Activated CD4-positive, alpha-beta T cell treated with anti-CD3 and anti-CD28 coated beads for 24 hours (primary cell): ENCODE measurements around the gene B4GALT5.
"Not testable (repeated sequence)": the region's sequence is repeated elsewhere in the genome, so short reads cannot be mapped to it uniquely, and the experiment has no call there.

Experiments used
- DNase-seq, 2 donors: peaks; one replicate each; pipeline ENCODE4 v3.0.0-alpha.2; 2020; ENCODE audit warnings: low read depth in 2 of 2

The B4GALT5 gene

GRCh38 chr20:49737260-49737659 is 23.6 kb upstream of the B4GALT5 start:
- no peak for DNase-seq

DNA sequence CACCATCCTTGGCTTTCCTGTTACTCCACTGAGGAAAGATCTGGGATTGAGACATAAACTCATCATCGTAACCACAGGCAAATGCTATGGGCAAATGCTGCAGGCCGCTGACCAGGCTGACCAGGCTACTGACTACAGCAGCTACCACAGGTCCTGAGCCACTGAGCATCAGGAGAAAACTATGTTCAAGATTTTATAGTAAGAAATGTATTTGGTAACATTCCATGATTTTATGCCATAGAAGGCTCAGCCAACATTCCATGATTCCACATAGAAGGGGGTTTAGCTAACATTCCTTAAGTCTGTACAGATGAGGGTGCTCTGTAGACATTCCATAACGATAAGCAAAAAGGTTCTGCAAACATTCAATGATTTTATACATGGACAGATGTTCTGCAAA is 16.1 kb upstream of the B4GALT5 start:
- no peak for DNase-seq

DNA sequence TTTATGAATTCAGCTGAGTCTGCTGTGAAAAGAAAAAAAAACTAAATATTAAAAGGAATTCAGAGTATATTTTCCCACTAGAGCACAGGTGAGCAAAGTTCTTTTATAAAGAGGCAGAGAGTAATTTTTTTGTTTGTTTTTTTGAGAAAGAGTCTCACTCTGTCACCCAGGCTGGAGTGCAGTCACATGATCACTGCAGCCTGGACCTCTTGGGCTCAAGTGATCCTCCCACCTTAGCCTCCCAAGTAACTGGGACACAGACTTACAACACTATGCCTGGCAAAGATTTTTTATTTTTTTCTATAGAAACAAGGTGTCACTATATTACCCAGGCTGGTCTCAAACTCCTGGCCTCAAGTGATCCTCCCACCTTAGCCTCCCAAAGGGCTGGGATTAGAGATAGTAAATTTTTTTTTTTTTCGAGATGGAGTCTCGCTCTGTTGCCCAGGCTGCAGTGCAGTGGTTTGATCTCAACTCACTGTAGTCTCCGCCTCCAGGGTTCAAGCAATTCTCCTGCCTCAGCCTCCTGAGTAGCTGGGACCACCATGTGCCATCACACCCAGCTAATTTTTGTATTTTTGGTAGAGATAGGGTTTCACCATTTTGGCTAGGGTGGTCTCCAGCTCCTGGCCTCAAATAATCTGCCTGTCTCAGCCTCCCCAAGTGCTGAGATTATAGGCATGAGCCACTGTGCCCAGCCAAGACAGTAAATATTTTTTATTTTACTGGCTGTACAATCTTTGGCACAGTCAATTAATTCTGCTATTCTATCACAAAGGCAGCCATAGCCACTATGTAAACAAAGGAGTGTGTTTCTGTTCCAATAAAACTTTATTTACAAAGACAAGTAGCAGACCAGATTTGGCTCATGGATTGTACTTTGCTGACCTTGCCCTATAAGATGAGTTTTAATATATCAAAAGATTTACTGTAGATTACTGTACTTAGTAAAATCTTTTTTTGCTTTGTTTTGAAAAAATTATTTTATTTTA is 14.5 kb upstream of the B4GALT5 start:
- DNase-seq: no peak

- DNase-seq: no peak
Measured at GRCh38 chr20:49727478-49727877, 13.8 kb upstream of the B4GALT5 start.

DNA sequence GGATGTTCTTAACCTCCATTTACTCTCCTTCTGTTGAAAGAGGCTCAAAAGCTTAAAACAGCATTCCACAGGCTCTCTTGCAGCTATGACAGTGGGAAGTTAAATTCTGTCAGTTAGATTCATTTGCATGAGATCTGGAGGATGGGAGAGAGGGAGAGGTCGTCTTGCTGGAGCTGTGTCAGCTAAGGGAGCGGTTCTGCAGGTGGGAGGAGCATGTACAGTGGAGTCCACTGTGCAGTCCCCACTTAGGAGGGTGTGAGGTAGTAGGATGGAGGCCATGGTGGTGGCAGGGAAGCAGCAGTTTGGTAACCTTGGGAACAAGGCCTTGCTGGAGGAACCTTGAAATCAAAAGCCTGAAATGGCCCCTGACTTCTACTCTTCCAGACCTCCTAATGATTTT is 12.0 kb upstream of the B4GALT5 start:
- no peak for DNase-seq

- DNase-seq: not testable (repeated sequence)
Measured at GRCh38 chr20:49725224-49725606, 11.5 kb upstream of the B4GALT5 start.

GRCh38 chr20:49724408-49725223 is 10.9 kb upstream of the B4GALT5 start:
- no peak for DNase-seq

DNA sequence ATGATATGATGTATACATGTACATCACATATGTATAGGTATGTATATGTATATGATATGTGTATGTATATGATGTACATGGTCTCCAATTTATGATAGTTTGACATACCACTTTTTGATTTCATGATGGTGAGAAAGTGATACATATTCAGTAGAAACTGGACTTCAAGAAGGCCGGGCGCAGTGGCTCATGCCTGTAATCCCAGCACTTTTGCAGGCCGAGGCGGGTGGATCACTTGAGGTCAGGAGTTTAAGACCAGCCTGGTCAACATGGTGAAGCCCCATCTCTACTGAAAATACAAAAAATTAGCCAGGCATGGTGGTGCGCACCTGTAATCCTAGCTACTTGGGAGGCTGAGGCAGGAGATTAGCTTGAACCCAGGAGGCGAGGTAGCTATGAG is 10.1 kb upstream of the B4GALT5 start:
- DNase-seq: not testable (repeated sequence)

DNA sequence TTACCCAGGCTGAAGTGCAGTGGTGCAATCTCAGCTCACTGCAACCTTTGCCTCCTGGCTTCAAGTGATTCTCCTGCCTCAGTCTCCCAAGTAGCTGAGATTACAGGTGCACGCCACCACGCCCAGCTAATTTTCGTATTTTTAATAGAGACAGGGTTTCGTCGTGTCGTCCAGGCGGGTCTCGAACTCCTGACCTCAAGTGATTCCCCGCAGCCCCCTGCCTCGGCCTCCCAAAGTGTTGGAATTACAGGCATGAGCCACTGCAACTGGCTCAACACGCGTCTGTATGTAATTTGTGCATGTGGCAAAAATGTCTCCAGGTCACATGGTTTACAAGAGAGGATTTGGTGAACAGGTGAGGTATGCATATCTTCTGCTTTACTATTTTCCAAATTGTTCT is 7.6 kb upstream of the B4GALT5 start:
- not testable (repeated sequence) for DNase-seq

DNA sequence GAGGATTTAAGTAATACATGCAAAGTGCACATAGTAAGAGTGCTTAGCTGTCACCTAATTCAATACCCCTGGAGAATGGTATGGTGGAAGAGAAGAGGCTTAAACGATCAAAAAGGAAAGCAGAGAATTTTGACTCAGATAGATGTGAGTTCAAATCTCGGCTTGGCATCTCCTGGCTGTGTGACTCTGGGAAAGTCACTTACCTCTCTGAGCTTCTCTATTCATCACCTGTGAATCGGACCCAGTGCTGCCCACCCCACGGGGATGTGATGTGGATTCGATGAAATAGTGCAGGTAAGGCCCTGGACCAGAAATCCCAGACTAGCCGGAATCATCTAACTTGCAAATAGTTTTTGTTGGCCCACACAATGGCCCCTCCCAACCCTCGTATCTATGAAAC is 1.8 kb upstream of the B4GALT5 start:
- DNase-seq: no peak

DNA sequence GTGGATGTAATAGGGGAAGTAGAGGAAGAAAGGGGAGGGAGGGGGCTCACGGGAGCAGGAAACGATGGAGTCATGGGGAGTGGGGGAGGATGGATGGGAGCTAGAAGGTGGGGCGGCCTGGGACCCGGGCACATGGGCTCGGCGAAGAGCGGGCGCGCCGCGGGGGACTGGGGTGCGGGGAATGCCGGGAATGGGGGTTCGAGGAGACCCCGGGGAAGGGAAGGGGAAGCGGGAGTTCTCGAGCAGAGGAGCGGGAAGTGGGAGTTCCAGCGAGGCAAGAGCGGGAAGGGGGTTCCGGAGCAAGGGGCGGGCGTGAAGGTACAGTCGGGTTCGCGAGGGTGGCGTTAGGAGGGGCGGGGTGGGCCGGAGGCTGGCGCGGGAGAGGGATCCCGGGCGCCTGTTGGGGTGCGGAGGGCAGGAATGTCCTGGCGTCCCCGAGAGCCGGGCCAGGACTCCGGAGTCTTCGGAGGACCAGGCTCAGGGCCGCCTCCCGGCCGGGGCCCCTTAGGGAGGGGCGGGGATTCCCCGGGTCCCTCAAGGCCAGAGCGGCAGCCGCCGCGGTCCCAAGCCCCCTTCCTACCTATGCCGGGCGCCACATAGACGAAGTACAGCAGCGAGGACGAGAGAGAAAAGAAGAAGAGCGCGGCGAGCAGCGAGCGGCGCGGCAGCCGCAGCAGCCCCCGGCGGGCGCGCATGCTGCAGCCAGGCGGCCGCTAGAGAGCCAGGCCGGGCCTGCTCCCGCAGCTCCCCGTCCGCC is 504 bp downstream of the B4GALT5 start:
- no peak for DNase-seq

DNA sequence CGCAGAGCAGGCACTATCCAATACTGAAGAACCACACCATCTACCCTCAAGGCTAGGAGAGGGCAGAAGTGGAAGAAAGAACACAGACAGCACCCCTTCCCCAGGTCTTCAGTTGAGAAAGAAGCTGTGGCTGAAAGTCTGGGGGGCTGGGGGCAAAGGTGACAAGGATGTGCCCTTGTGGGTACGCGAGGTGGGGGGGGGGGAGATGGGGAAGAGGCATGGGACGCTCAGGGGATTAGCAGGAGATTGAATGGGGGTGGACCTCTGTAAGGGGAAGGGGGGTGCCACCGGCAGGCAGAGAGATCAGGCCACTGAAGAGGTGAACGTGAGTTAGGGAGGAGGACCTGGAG is 1.1 kb downstream of the B4GALT5 start:
- DNase-seq: no peak

DNA sequence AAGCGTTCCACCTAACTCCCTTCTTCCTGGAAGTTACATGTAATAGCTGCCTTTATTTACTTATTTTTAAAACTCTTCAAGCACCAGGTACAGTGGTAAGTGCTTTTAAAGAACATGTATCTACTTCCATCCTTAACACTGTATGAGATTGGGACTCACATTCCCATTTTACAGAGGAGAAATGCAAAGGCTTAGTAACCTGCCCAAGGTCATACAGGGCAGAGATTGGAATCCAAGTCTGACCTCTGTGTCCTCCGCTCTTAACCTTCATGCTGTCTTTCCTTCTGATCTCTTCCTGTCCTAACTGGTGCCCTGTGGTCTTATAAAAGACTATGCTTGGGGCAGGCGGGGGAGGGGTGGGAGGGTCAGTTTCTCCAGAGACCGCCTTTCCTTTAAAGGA is 1.6 kb downstream of the B4GALT5 start:
- no peak for DNase-seq

GRCh38 chr20:49711667-49711987 is 2.1 kb downstream of the B4GALT5 start:
- DNase-seq: no peak

- no peak for DNase-seq
Measured at GRCh38 chr20:49710971-49711666, 2.6 kb downstream of the B4GALT5 start.

DNA sequence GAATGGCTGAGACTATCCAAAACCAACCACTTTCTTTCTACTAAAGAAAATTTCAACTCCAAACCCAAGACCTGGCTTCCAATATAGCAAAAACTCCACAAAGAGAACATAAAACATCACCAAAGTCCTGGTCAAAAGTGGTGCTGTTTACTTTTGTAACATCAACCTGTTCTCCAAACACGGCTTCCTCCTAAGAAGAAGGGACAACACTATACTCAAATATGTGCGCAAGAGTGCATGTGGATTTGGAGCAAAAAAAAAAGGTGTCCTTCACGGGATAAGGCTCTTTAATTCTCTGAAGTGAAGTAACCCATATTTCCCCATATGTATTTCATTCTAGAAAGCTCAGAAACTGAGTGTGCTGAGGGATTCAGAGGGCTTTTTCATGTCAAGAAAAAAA is 6.6 kb downstream of the B4GALT5 start:
- DNase-seq: no peak

- DNase-seq: no peak
Measured at GRCh38 chr20:49706630-49707091, 7.0 kb downstream of the B4GALT5 start.

- DNase-seq: not testable (repeated sequence)
Measured at GRCh38 chr20:49705893-49706292, 7.8 kb downstream of the B4GALT5 start.

DNA sequence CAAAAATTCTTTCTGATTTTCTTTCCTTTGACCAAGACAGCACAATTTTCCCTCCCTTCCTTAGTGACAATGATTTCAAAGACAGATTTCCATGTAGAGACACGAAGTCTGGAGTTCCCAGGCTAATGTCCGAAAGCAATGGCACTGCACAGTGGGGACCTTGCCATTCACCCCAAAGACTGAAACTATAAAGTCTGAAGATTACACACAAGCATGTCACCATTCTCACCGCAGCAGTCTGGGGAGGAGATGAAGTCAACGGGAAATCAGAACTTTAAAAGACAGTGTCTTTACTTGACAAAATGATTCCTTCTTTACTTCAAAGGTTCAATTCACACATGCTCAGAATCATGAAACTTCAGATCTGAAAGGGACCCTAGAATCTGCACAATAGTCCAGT is 8.3 kb downstream of the B4GALT5 start:
- no peak for DNase-seq

- no peak for DNase-seq
Measured at GRCh38 chr20:49704932-49705336, 8.7 kb downstream of the B4GALT5 start.

GRCh38 chr20:49701916-49702315 is 11.8 kb downstream of the B4GALT5 start:
- no peak for DNase-seq
